ENCODE measurements around the gene ABCA13. TPM values are rescaled to one million over a fixed set of nuclear protein-coding genes. Genes with fewer than 3 reads are reported as not detected.

The ABCA13 gene
- total RNA-seq, 6 experiments from 2014 or later, result 0.43 to 2.6 (median 0.84) TPM

GRCh38 chr7:48664241-48664640, 493.0 kb downstream of the ABCA13 start:
- 56% methylated on average over 4 of the region's 4 CpGs for WGBS (ENCODE audit: insufficient coverage, low coverage, low lambda C conversion rate, missing lambda C conversion rate)
- H3K9me3 ChIP-seq, result no peaks in the 10 kb centered on the region
- no peaks in the 10 kb centered on the region for H3K27me3 ChIP-seq
- intact Hi-C loops (cut with DNase I), result no loop called here
- TF ChIP-seq POLR2A (IDR thresholded peaks at IDR 0.05) (no peak), CTCF (IDR thresholded peaks at IDR 0.05) (no peak)
- ATAC-seq, result no peak
- no peaks in the 10 kb centered on the region for H3K36me3 ChIP-seq
- no peak overlapping the region for H3K4me3 ChIP-seq
- H3K4me1 ChIP-seq, result no peaks in the 10 kb centered on the region
- no peak overlapping the region for H3K27ac ChIP-seq
- no peak for DNase-seq

- Histone ChIP-seq H3K36me3 (no peaks in the 10 kb centered on the region), H3K27ac (no peak overlapping the region), H3K4me3 (no peak overlapping the region), H3K4me1 (no peaks in the 10 kb centered on the region), H3K27me3 (no peaks in the 10 kb centered on the region), H3K9me3 (no peaks in the 10 kb centered on the region)
- WGBS (ENCODE audit: insufficient coverage, low coverage, low lambda C conversion rate, missing lambda C conversion rate), result 39% methylated on average over 4 of the region's 4 CpGs
- intact Hi-C loops (cut with DNase I), result no loop called here
- ATAC-seq (no peak), DNase-seq (no peak)
- no peak for TF ChIP-seq CTCF (IDR thresholded peaks at IDR 0.05)
- no peak for TF ChIP-seq POLR2A (IDR thresholded peaks at IDR 0.05)
These were observed 494.3 kb downstream of the ABCA13 start for GRCh38 chr7:48665353-48666135.

GRCh38 chr7:48667407-48667806, 496.1 kb downstream of the ABCA13 start:
- H3K4me3 ChIP-seq, result no peak overlapping the region
- no peaks in the 10 kb centered on the region for H3K9me3 ChIP-seq
- H3K36me3 ChIP-seq, result no peaks in the 10 kb centered on the region
- intact Hi-C loops (cut with DNase I), result no loop called here
- no peaks in the 10 kb centered on the region for H3K27me3 ChIP-seq
- no peak for TF ChIP-seq POLR2A (IDR thresholded peaks at IDR 0.05)
- no peak for TF ChIP-seq CTCF (IDR thresholded peaks at IDR 0.05)
- 17% methylated on average over 1 of the region's 1 CpG for WGBS (ENCODE audit: insufficient coverage, low coverage, low lambda C conversion rate, missing lambda C conversion rate)
- DNase-seq (no peak), ATAC-seq (no peak)
- no peak overlapping the region for H3K27ac ChIP-seq
- H3K4me1 ChIP-seq, result no peaks in the 10 kb centered on the region

GRCh38 chr7:48671656-48672055, 500.4 kb downstream of the ABCA13 start:
- H3K4me1 ChIP-seq, result no peaks in the 10 kb centered on the region
- no peaks in the 10 kb centered on the region for H3K9me3 ChIP-seq
- ATAC-seq (no peak), DNase-seq (no peak)
- H3K27me3 ChIP-seq, result no peaks in the 10 kb centered on the region
- intact Hi-C loops (cut with DNase I), result no loop called here
- WGBS (ENCODE audit: insufficient coverage, low coverage, low lambda C conversion rate, missing lambda C conversion rate), result 32% methylated on average over 1 of the region's 1 CpG
- H3K4me3 ChIP-seq, result no peak overlapping the region
- H3K36me3 ChIP-seq, result no peaks in the 10 kb centered on the region
- TF ChIP-seq CTCF (IDR thresholded peaks at IDR 0.05), result no peak
- no peak for TF ChIP-seq POLR2A (IDR thresholded peaks at IDR 0.05)
- no peak overlapping the region for H3K27ac ChIP-seq

Measured in right lobe of liver (tissue), 6 donors.